ENCODE measurements around the gene ALDOB.

ALDOB gene

GRCh38 chr9:101465326-101465915 is 29.8 kb upstream of the ALDOB start:
- Histone ChIP-seq H3K4me3 (ENCODE audit: low read length) (no peak overlapping the region), H3K27ac (ENCODE audit: low read depth, low read length) (no peak overlapping the region), H3K36me3 (ENCODE audit: control insufficient read depth, low read length) (no peaks in the 10 kb centered on the region), H3K27me3 (ENCODE audit: control insufficient read depth, low read length) (peaks cover 7% of the 10 kb centered on the region; the same call in 1 of the 2 replicates), H3K9me3 (ENCODE audit: control insufficient read depth, insufficient read depth, low read length) (no peaks in the 10 kb centered on the region), H4K20me1 (ENCODE audit: control insufficient read depth, insufficient read depth, low read depth, low read length) (no peaks in the 10 kb centered on the region), H3K9me2 (replicated peaks; ENCODE audit: control insufficient read depth, low read length) (no peaks in the 10 kb centered on the region), H3F3A (ENCODE audit: control insufficient read depth, insufficient read depth) (no peaks in the 10 kb centered on the region), H3K4me1 (ENCODE audit: control insufficient read depth, low read length) (no peaks in the 10 kb centered on the region), H3K79me2 (ENCODE audit: control insufficient read depth, low read length) (no peaks in the 10 kb centered on the region), H3K4me2 (ENCODE audit: low read length) (no peak overlapping the region)
- TF ChIP-seq CTCF (IDR thresholded peaks at IDR 0.05; ENCODE audit: low read depth, low read length, poor library complexity, severe bottlenecking) (peak; percentile 37), EZH2phosphoT487 (IDR thresholded peaks at IDR 0.05; ENCODE audit: borderline replicate concordance, low read length) (no peak)

- Histone ChIP-seq H4K20me1 (ENCODE audit: control insufficient read depth, insufficient read depth, low read depth, low read length) (no peaks in the 10 kb centered on the region), H3K4me1 (ENCODE audit: control insufficient read depth, low read length) (no peaks in the 10 kb centered on the region), H3K79me2 (ENCODE audit: control insufficient read depth, low read length) (no peaks in the 10 kb centered on the region), H3K9me2 (replicated peaks; ENCODE audit: control insufficient read depth, low read length) (no peaks in the 10 kb centered on the region), H3K4me3 (ENCODE audit: low read length) (no peak overlapping the region), H3K9me3 (ENCODE audit: control insufficient read depth, insufficient read depth, low read length) (no peaks in the 10 kb centered on the region), H3K36me3 (ENCODE audit: control insufficient read depth, low read length) (no peaks in the 10 kb centered on the region), H3F3A (ENCODE audit: control insufficient read depth, insufficient read depth) (no peaks in the 10 kb centered on the region), H3K27ac (ENCODE audit: low read depth, low read length) (no peak overlapping the region), H3K4me2 (ENCODE audit: low read length) (no peak overlapping the region), H3K27me3 (ENCODE audit: control insufficient read depth, low read length) (0 out of 2 replicates have a peak, but pooled peaks cover 3% of the 10 kb centered on the region)
- TF ChIP-seq EZH2phosphoT487 (IDR thresholded peaks at IDR 0.05; ENCODE audit: borderline replicate concordance, low read length) (no peak), CTCF (IDR thresholded peaks at IDR 0.05; ENCODE audit: low read depth, low read length, poor library complexity, severe bottlenecking) (no peak)
Observed at GRCh38 chr9:101463397-101463796, 27.8 kb upstream of the ALDOB start.

GRCh38 chr9:101462558-101462957 is 27.0 kb upstream of the ALDOB start:
- Histone ChIP-seq H3K4me3 (ENCODE audit: low read length) (no peak overlapping the region), H3K9me3 (ENCODE audit: control insufficient read depth, insufficient read depth, low read length) (no peaks in the 10 kb centered on the region), H3K27ac (ENCODE audit: low read depth, low read length) (no peak overlapping the region), H3K79me2 (ENCODE audit: control insufficient read depth, low read length) (no peaks in the 10 kb centered on the region), H3K27me3 (ENCODE audit: control insufficient read depth, low read length) (0 out of 2 replicates have a peak, but pooled peaks cover 3% of the 10 kb centered on the region), H3F3A (ENCODE audit: control insufficient read depth, insufficient read depth) (no peaks in the 10 kb centered on the region), H3K9me2 (replicated peaks; ENCODE audit: control insufficient read depth, low read length) (no peaks in the 10 kb centered on the region), H3K36me3 (ENCODE audit: control insufficient read depth, low read length) (no peaks in the 10 kb centered on the region), H3K4me1 (ENCODE audit: control insufficient read depth, low read length) (no peaks in the 10 kb centered on the region), H3K4me2 (ENCODE audit: low read length) (no peak overlapping the region), H4K20me1 (ENCODE audit: control insufficient read depth, insufficient read depth, low read depth, low read length) (no peaks in the 10 kb centered on the region)
- TF ChIP-seq CTCF (IDR thresholded peaks at IDR 0.05; ENCODE audit: low read depth, low read length, poor library complexity, severe bottlenecking) (no peak), EZH2phosphoT487 (IDR thresholded peaks at IDR 0.05; ENCODE audit: borderline replicate concordance, low read length) (no peak)
